Tibial nerve (tissue), 4 donors: ENCODE results near the gene DDX20.

Source experiments
- EP300 ChIP-seq, 2 donors: sonication (generic); formaldehyde crosslinking; IDR thresholded peaks; one replicate each; pipeline ENCODE4 v1.6.1; 2017; ENCODE audit warnings: antibody characterized with exemption in 2 of 2, mild to moderate bottlenecking in 1 of 2
- POLR2A ChIP-seq, 2 donors: fragments of 450-650 bp; IDR thresholded peaks; one replicate each; pipeline ENCODE4 v1.6.1; 2017; ENCODE audit warnings: antibody characterized with exemption in 2 of 2, mild to moderate bottlenecking in 2 of 2, moderate library complexity in 2 of 2
- TF ChIP-seq, protein P1 (sequence below), 5 experiments: fragments of 200-600 bp in 3 of 5; fragments of 450-650 bp in 2 of 5; sonication (generic) in 3 of 5; IDR thresholded peaks; one replicate each; pipeline ENCODE4 v1.5.1; 2016 to 2019; ENCODE audit warnings: antibody characterized with exemption in 5 of 5, mild to moderate bottlenecking in 3 of 5, moderate library complexity in 2 of 5

DNA sequence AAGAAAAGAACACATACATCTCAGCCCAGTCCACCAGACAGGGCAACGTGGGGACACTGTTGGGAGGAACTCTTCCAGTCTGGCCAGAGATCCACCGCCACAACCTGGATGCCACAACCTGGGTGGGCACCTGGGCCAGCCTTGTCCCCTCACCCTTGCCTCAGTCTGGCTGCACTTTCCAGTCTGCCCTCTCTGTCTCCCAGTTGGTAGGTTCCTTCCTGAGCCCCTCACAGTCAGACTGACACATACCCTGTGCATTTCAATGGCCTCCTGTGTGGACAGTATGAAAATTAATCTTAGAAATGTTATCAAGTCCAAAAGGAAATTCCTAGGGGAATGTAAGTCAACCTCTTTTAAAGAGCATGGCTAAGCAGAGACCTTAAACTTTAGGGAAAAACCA, 49.5 kb downstream of the DDX20 start:
- TF ChIP-seq EP300 (IDR thresholded peaks at IDR 0.05): no peak
- TF ChIP-seq, protein P1, sequence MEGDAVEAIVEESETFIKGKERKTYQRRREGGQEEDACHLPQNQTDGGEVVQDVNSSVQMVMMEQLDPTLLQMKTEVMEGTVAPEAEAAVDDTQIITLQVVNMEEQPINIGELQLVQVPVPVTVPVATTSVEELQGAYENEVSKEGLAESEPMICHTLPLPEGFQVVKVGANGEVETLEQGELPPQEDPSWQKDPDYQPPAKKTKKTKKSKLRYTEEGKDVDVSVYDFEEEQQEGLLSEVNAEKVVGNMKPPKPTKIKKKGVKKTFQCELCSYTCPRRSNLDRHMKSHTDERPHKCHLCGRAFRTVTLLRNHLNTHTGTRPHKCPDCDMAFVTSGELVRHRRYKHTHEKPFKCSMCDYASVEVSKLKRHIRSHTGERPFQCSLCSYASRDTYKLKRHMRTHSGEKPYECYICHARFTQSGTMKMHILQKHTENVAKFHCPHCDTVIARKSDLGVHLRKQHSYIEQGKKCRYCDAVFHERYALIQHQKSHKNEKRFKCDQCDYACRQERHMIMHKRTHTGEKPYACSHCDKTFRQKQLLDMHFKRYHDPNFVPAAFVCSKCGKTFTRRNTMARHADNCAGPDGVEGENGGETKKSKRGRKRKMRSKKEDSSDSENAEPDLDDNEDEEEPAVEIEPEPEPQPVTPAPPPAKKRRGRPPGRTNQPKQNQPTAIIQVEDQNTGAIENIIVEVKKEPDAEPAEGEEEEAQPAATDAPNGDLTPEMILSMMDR (IDR thresholded peaks at IDR 0.05): no peak
- no peak for TF ChIP-seq POLR2A (IDR thresholded peaks at IDR 0.05)
